Measurements from ENCODE around the gene BBS9.

Gene BBS9

DNA sequence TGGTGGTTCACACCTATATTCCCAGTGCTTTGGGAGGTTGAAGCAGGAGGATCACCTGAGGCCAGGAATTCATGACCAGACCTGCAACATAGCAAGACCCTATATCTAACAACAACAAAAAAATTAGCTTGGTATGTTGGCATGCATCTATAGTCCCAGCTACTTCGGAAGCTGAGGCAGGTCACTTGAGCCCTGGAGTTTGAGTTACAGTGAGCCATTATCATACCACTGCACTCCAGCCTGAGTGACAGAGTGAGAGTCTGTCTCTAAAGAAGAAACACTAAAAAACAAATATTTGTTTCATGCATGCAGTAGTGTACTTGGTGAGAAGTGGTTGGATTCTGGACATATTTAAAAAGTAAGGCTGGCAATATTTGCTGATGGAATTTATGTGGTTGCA lies 198.1 kb downstream of the BBS9 start:
- no peak overlapping the region for H3K9ac ChIP-seq (ENCODE audit: low read depth, low read length, poor library complexity, severe bottlenecking)

GRCh38 chr7:33334349-33334748 lies 205.0 kb downstream of the BBS9 start:
- no peaks in the 10 kb centered on the region for H3K36me3 ChIP-seq (ENCODE audit: insufficient read depth, low read length)
- H3K9ac ChIP-seq (ENCODE audit: low read depth, low read length, poor library complexity, severe bottlenecking) = no peak overlapping the region
- no peaks in the 10 kb centered on the region for H3K9me2 ChIP-seq (replicated peaks; ENCODE audit: low read depth, low read length)
- no peaks in the 10 kb centered on the region for H4K20me1 ChIP-seq (ENCODE audit: insufficient read depth, low read length, poor library complexity, severe bottlenecking)
- H3F3A ChIP-seq (ENCODE audit: low read depth) = no peaks in the 10 kb centered on the region
- no peaks in the 10 kb centered on the region for H3K4me1 ChIP-seq (ENCODE audit: insufficient read depth, low read length, poor library complexity, severe bottlenecking)
- no peaks in the 10 kb centered on the region for H3K9me3 ChIP-seq (ENCODE audit: insufficient read depth, low read depth, low read length)
- TF ChIP-seq EZH2phosphoT487 (IDR thresholded peaks at IDR 0.05; ENCODE audit: borderline replicate concordance) = no peak
- TF ChIP-seq, protein P1, sequence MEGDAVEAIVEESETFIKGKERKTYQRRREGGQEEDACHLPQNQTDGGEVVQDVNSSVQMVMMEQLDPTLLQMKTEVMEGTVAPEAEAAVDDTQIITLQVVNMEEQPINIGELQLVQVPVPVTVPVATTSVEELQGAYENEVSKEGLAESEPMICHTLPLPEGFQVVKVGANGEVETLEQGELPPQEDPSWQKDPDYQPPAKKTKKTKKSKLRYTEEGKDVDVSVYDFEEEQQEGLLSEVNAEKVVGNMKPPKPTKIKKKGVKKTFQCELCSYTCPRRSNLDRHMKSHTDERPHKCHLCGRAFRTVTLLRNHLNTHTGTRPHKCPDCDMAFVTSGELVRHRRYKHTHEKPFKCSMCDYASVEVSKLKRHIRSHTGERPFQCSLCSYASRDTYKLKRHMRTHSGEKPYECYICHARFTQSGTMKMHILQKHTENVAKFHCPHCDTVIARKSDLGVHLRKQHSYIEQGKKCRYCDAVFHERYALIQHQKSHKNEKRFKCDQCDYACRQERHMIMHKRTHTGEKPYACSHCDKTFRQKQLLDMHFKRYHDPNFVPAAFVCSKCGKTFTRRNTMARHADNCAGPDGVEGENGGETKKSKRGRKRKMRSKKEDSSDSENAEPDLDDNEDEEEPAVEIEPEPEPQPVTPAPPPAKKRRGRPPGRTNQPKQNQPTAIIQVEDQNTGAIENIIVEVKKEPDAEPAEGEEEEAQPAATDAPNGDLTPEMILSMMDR (conservative IDR thresholded peaks at IDR 0.05; ENCODE audit: low read length) = peak; percentile 71
- no peak overlapping the region for H3K4me3 ChIP-seq (ENCODE audit: low read length, poor library complexity, severe bottlenecking)
- no peak overlapping the region for H2AFZ ChIP-seq (ENCODE audit: low read length)
- H3K79me2 ChIP-seq (ENCODE audit: insufficient read depth, low read length) = no peaks in the 10 kb centered on the region
- H3K27me3 ChIP-seq (ENCODE audit: insufficient read depth, low read length, poor library complexity, severe bottlenecking) = no peaks in the 10 kb centered on the region
- no peak overlapping the region for H3K4me2 ChIP-seq (ENCODE audit: low read depth, low read length, poor library complexity, severe bottlenecking)

More for the DNA sequence above, 198.1 kb downstream of the BBS9 start:
- Histone ChIP-seq H3K79me2 (ENCODE audit: insufficient read depth, low read length) (no peaks in the 10 kb centered on the region), H3F3A (ENCODE audit: low read depth) (no peaks in the 10 kb centered on the region), H3K36me3 (ENCODE audit: insufficient read depth, low read length) (no peaks in the 10 kb centered on the region), H3K27me3 (ENCODE audit: insufficient read depth, low read length, poor library complexity, severe bottlenecking) (no peaks in the 10 kb centered on the region), H3K9me3 (ENCODE audit: insufficient read depth, low read depth, low read length) (no peaks in the 10 kb centered on the region), H4K20me1 (ENCODE audit: insufficient read depth, low read length, poor library complexity, severe bottlenecking) (no peaks in the 10 kb centered on the region), H3K4me1 (ENCODE audit: insufficient read depth, low read length, poor library complexity, severe bottlenecking) (no peaks in the 10 kb centered on the region), H3K4me3 (ENCODE audit: low read length, poor library complexity, severe bottlenecking) (no peak overlapping the region), H3K9me2 (replicated peaks; ENCODE audit: low read depth, low read length) (no peaks in the 10 kb centered on the region), H2AFZ (ENCODE audit: low read length) (no peak overlapping the region), H3K4me2 (ENCODE audit: low read depth, low read length, poor library complexity, severe bottlenecking) (no peak overlapping the region)
- no peak for TF ChIP-seq EZH2phosphoT487 (IDR thresholded peaks at IDR 0.05; ENCODE audit: borderline replicate concordance)
- TF ChIP-seq, protein P1 (conservative IDR thresholded peaks at IDR 0.05; ENCODE audit: low read length) = no peak

DNA sequence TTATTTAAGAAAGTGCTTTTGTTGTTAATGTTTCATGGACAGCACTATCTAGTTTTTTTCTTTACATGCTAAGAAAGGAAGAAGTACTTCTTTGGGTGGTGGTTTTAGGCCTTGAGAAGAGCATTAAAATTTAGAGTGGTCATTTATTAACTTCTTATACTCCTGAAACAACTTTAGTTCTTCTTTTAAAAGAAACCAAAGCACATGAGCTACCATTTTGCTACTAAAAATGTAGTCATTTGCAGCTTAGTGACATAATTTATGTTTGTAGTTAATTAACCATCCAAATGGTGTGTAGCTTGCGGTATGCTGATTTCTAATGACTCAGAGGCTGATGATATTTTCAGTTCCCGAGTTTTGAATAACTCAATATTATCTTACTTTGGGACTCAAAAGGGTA lies 207.5 kb downstream of the BBS9 start:
- Histone ChIP-seq H3K4me3 (ENCODE audit: low read length, poor library complexity, severe bottlenecking) (no peak overlapping the region), H3K27me3 (ENCODE audit: insufficient read depth, low read length, poor library complexity, severe bottlenecking) (no peaks in the 10 kb centered on the region), H3K79me2 (ENCODE audit: insufficient read depth, low read length) (no peaks in the 10 kb centered on the region), H3K4me2 (ENCODE audit: low read depth, low read length, poor library complexity, severe bottlenecking) (no peak overlapping the region), H3K9ac (ENCODE audit: low read depth, low read length, poor library complexity, severe bottlenecking) (no peak overlapping the region), H3K4me1 (ENCODE audit: insufficient read depth, low read length, poor library complexity, severe bottlenecking) (no peaks in the 10 kb centered on the region), H3K36me3 (ENCODE audit: insufficient read depth, low read length) (no peaks in the 10 kb centered on the region), H3K9me3 (ENCODE audit: insufficient read depth, low read depth, low read length) (no peaks in the 10 kb centered on the region), H4K20me1 (ENCODE audit: insufficient read depth, low read length, poor library complexity, severe bottlenecking) (no peaks in the 10 kb centered on the region), H3F3A (ENCODE audit: low read depth) (no peaks in the 10 kb centered on the region), H2AFZ (ENCODE audit: low read length) (no peak overlapping the region), H3K9me2 (replicated peaks; ENCODE audit: low read depth, low read length) (no peaks in the 10 kb centered on the region)
- no peak for TF ChIP-seq EZH2phosphoT487 (IDR thresholded peaks at IDR 0.05; ENCODE audit: borderline replicate concordance)
- TF ChIP-seq, protein P1 (conservative IDR thresholded peaks at IDR 0.05; ENCODE audit: low read length) = no peak

Measured in Loucy (cell line).